ENCODE measurements around the gene RBM38. TPM values are rescaled to one million over a fixed set of nuclear protein-coding genes. Genes with fewer than 3 reads are reported as not detected.

The RBM38 gene
- total RNA-seq, 1 donor from 2014 or later: 26.6 TPM

DNA sequence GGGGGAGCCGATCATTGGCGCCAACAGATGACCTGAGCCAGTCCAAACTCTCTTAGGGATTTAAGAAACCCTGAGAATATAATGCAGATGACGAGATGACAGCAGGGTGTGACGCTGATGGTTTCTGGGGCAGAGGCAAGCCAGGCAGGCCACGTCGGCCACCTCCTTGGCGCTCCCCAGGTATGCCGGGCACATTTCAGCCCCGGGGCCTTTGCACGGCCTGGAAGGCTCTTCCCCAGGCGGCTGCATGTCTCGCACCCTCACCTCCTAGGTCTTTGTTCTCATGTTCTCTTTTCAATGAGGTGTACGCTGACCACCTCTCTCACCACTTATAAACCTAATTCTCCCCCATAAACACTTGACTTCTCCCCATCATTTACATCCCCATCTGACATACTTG is 64.9 kb downstream of the RBM38 start:
- no peaks in the 10 kb centered on the region for H3F3A ChIP-seq (ENCODE audit: low read depth)
- H3K9ac ChIP-seq: no peak overlapping the region
- H3K27ac Mint-ChIP-seq: peak overlapping the region; percentile 35

DNA sequence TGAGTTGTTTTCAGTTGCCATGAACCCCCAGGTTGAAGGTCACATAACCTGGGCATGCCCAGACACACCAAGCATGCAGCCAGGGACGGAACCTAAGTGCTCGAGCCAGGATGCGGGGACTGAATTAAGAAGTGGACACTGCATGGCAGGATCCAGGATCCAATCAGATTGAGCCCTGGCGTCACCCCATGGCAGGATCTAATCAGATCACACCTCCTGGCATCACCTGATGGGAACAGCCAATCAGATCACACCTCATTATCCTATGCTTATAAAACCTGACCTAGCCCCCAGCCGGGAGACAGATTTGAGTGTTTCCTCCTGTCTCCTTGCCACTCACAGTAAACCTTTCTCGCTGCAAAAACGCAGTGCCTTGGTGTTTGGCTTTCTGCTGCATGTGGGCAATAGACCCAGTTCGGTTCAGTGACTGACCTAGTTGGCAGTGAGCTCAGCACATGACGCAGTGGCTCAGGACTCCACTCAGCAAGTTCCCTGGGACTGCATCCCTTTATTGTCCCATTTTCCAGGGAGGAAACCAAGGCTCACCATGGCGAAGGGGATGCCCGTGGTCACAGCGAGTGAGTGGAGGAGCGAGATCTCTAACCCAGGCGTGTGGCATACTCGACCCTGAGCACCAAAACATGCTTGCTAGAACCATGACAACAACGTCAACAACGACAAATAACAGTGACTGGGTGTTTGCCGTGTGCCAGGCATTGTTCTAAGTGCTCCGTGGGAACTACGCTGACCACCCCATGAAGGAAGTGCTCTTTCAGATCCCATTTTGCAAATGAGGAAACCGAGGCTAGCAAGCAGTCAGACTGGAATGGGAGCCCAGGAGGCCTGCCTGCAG is 66.3 kb downstream of the RBM38 start:
- Histone ChIP-seq H3K27me3 (no peaks in the 10 kb centered on the region), H3K4me3 (no peak overlapping the region), H3K27ac (no peak overlapping the region), H3K4me1 (no peaks in the 10 kb centered on the region), H2AFZ (replicated peaks) (no peak overlapping the region), H4K20me1 (ENCODE audit: low read depth) (no peaks in the 10 kb centered on the region), H3K9ac (no peak overlapping the region), H3K4me2 (no peak overlapping the region), H3K79me2 (ENCODE audit: low read depth) (no peaks in the 10 kb centered on the region), H3K36me3 (no peaks in the 10 kb centered on the region), H3K9me3 (ENCODE audit: low read depth) (no peaks in the 10 kb centered on the region), H3F3A (ENCODE audit: low read depth) (no peaks in the 10 kb centered on the region)
- Mint-ChIP-seq H3K4me1 (peaks cover 34% of the 10 kb centered on the region), H3K27me3 (ENCODE audit: insufficient read depth, low read depth) (peaks cover 13% of the 10 kb centered on the region), H3K36me3 (no peaks in the 10 kb centered on the region), H3K4me3 (no peak overlapping the region), H3K27ac (peak overlapping the region; percentile 50), H3K9me3 (peaks cover 6% of the 10 kb centered on the region)
- no peak for DNase-seq (ENCODE audit: low spot score)
- TF ChIP-seq EZH2 (IDR thresholded peaks at IDR 0.05) (no peak), EZH2phosphoT487 (IDR thresholded peaks at IDR 0.05) (no peak)
- TF ChIP-seq, protein P1, sequence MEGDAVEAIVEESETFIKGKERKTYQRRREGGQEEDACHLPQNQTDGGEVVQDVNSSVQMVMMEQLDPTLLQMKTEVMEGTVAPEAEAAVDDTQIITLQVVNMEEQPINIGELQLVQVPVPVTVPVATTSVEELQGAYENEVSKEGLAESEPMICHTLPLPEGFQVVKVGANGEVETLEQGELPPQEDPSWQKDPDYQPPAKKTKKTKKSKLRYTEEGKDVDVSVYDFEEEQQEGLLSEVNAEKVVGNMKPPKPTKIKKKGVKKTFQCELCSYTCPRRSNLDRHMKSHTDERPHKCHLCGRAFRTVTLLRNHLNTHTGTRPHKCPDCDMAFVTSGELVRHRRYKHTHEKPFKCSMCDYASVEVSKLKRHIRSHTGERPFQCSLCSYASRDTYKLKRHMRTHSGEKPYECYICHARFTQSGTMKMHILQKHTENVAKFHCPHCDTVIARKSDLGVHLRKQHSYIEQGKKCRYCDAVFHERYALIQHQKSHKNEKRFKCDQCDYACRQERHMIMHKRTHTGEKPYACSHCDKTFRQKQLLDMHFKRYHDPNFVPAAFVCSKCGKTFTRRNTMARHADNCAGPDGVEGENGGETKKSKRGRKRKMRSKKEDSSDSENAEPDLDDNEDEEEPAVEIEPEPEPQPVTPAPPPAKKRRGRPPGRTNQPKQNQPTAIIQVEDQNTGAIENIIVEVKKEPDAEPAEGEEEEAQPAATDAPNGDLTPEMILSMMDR (IDR thresholded peaks at IDR 0.05): no peak

More for the DNA sequence above, 64.9 kb downstream of the RBM38 start:
- Histone ChIP-seq H3K4me3 (no peak overlapping the region), H3K4me1 (peaks cover 4% of the 10 kb centered on the region), H3K79me2 (ENCODE audit: low read depth) (no peaks in the 10 kb centered on the region), H4K20me1 (ENCODE audit: low read depth) (no peaks in the 10 kb centered on the region), H3K36me3 (no peaks in the 10 kb centered on the region), H2AFZ (replicated peaks) (no peak overlapping the region), H3K27ac (no peak overlapping the region), H3K27me3 (no peaks in the 10 kb centered on the region), H3K4me2 (no peak overlapping the region), H3K9me3 (ENCODE audit: low read depth) (no peaks in the 10 kb centered on the region)
- DNase-seq (ENCODE audit: low spot score): no peak
- TF ChIP-seq, protein P1 (IDR thresholded peaks at IDR 0.05): no peak
- TF ChIP-seq EZH2 (IDR thresholded peaks at IDR 0.05): no peak
- TF ChIP-seq EZH2phosphoT487 (IDR thresholded peaks at IDR 0.05): no peak
- H3K4me1 Mint-ChIP-seq: peaks cover 36% of the 10 kb centered on the region
- H3K4me3 Mint-ChIP-seq: no peak overlapping the region
- no peaks in the 10 kb centered on the region for H3K36me3 Mint-ChIP-seq
- H3K9me3 Mint-ChIP-seq: peaks cover 6% of the 10 kb centered on the region
- H3K27me3 Mint-ChIP-seq (ENCODE audit: insufficient read depth, low read depth): peaks cover 22% of the 10 kb centered on the region

DNA sequence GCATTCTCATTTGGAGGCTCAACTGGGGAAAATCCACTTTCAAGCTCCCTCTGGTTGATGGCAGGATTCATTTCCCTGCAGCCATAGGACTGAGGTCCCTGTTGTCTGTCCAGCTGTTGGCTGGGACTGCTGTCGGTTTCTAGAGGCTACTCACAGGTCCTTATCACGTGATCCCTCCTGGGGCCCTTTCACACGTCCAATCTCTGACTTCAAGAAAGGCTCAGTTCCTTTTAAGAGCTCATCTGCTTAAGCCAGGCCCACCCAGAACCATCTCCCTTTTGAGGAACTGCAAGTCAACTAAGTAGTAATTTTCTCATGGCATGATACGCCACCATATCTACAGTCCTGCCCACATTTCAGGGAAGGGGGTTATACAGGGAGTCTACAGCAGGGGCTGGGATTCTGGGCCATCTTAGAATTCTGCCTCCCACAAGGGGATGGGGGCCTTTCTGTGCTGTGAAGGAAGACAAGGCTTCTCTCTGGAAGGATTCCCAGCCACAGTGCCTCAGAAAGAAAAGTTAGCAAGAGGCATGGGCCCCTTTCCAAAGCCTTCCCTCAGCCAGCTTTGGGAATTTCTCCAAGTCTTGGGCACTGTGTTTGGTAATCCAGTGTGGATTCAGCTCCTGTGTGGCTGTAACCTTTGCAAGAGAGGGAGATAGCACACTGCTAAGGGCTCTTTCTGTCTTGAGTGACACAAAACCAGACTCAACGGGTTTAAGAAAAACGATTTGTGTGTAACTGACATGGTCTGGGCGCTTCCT is 67.4 kb downstream of the RBM38 start:
- Histone ChIP-seq H3K4me3 (no peak overlapping the region), H4K20me1 (ENCODE audit: low read depth) (no peaks in the 10 kb centered on the region), H3K4me1 (no peaks in the 10 kb centered on the region), H3F3A (ENCODE audit: low read depth) (no peaks in the 10 kb centered on the region), H3K27ac (no peak overlapping the region), H3K36me3 (no peaks in the 10 kb centered on the region), H3K4me2 (no peak overlapping the region), H3K79me2 (ENCODE audit: low read depth) (no peaks in the 10 kb centered on the region), H3K9ac (no peak overlapping the region), H3K9me3 (ENCODE audit: low read depth) (no peaks in the 10 kb centered on the region), H3K27me3 (no peaks in the 10 kb centered on the region), H2AFZ (replicated peaks) (no peak overlapping the region)
- no peak for DNase-seq (ENCODE audit: low spot score)
- TF ChIP-seq EZH2 (IDR thresholded peaks at IDR 0.05) (no peak), EZH2phosphoT487 (IDR thresholded peaks at IDR 0.05) (no peak)
- TF ChIP-seq, protein P1 (IDR thresholded peaks at IDR 0.05): no peak
- Mint-ChIP-seq H3K4me1 (peaks cover 41% of the 10 kb centered on the region), H3K9me3 (peaks cover 6% of the 10 kb centered on the region), H3K36me3 (no peaks in the 10 kb centered on the region), H3K4me3 (no peak overlapping the region), H3K27ac (no peak overlapping the region), H3K27me3 (ENCODE audit: insufficient read depth, low read depth) (peaks cover 7% of the 10 kb centered on the region)

Other genes starting within 250 kb of the RBM38 start
- gene BMP7, start 124.8 kb upstream of the RBM38 start, total RNA-seq (ENCODE audit: low replicate concordance): 11.2 and 31.1 TPM in 2 replicates
- not detected in 2 replicates for gene SPO11, start 61.6 kb upstream of the RBM38 start, total RNA-seq (ENCODE audit: low replicate concordance)
- 50.2 and 77.6 TPM in 2 replicates for gene RAE1, start 40.1 kb upstream of the RBM38 start, total RNA-seq (ENCODE audit: low replicate concordance)
- 0.34 TPM in 1 of 2 replicates, not detected in the other for gene CTCFL, start 133.7 kb downstream of the RBM38 start, total RNA-seq (ENCODE audit: low replicate concordance)
- gene PCK1, start 169.7 kb downstream of the RBM38 start, total RNA-seq (ENCODE audit: low replicate concordance): not detected in 2 replicates
- gene ZBP1, start 229.0 kb downstream of the RBM38 start, total RNA-seq (ENCODE audit: low replicate concordance): not detected in 2 replicates

All from neural progenitor cell (in vitro differentiated cells).